ENCODE results near the gene MED13L. TPM values are rescaled to one million over a fixed set of nuclear protein-coding genes. Genes with fewer than 3 reads are reported as not detected.

Gene MED13L
- total RNA-seq, 4 donors from 2014 or later: 153 to 251 (median 194) TPM

DNA sequence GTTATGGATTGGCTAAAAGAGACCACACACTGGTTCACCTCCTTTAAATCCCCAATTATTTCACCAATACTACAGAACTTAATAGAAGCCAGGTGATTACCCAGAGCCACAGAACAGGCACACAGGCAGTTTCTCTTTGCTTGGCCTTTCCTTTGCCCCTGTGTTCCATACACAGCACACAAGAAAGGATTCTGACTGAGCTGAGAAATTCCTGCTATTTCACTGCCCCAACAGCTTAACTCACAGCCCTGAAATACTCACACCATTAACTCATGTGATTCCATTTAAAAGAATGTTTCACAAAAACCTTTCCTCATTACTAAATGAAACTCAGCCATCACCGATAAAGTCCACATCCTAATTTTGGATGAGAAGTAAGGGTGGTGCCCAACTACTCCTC lies 133.6 kb downstream of the MED13L start:
- DNase-seq (ENCODE audit: low spot score): no peak
- TF ChIP-seq, protein P1, sequence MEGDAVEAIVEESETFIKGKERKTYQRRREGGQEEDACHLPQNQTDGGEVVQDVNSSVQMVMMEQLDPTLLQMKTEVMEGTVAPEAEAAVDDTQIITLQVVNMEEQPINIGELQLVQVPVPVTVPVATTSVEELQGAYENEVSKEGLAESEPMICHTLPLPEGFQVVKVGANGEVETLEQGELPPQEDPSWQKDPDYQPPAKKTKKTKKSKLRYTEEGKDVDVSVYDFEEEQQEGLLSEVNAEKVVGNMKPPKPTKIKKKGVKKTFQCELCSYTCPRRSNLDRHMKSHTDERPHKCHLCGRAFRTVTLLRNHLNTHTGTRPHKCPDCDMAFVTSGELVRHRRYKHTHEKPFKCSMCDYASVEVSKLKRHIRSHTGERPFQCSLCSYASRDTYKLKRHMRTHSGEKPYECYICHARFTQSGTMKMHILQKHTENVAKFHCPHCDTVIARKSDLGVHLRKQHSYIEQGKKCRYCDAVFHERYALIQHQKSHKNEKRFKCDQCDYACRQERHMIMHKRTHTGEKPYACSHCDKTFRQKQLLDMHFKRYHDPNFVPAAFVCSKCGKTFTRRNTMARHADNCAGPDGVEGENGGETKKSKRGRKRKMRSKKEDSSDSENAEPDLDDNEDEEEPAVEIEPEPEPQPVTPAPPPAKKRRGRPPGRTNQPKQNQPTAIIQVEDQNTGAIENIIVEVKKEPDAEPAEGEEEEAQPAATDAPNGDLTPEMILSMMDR (IDR thresholded peaks at IDR 0.05): no peak
- peak; percentile 52 for ATAC-seq (ENCODE audit: low FRiP score)

DNA sequence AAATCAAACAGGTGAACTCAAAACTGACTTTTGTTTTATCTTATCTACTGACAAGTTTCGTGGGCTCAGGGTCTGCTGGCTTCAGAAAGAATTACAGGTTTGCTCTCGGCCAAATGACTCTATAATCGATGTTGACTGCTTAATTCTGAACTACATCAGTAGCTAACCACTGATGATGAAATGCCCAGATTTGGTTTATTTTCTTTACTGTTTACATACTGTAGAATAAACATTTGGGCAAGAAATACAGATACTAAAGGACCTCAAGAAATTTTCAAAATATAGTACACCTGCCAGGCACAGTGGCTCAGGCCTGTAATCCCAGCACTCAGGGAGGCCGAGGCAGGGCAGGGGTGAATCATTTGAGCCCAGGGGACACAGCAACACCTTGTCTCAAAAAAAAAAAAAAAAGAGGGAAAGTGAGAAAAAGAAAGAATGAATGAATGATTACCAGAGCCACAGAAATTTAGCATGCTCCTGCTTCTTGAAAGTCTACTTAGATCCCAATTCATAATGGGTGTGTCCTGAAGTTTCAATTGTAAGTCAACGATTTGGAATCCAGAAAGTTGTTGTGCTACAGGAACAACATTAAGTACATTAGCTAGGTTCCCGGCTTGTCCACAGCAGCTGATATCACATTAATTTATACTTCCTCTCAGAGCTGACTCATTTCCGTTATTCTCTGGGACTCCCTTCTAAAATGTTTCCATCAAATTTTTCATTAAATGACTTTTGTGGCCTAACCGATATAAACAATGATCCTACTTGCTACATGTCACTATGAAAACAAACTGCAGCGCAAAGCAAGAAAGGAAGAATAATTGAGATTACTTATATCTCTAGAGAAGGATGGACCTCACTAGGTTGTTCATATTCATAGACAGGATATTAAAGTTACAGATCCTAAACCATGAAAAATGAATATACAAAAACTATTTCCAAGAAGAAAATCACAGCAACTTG lies 134.3 kb downstream of the MED13L start:
- TF ChIP-seq, protein P1 (IDR thresholded peaks at IDR 0.05): no peak
- DNase-seq (ENCODE audit: low spot score): no peak
- peak; percentile 46 for ATAC-seq (ENCODE audit: low FRiP score)

DNA sequence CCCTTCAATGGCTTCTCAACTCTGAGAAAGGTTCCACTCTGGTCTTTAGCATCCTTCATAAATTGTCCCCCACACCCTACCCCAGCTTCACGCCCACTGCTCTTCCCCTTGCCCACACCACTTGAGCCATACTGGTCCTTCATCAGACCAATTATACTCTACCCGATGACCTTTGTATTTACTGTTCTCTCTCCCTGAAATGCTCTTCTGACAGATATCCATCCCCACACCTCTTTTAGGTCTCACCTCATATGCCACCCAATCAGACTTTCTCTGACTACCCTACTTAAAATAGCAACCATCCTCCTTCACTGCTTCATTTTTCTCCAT lies 135.7 kb downstream of the MED13L start:
- TF ChIP-seq, protein P1 (IDR thresholded peaks at IDR 0.05): no peak
- no peak for ATAC-seq (ENCODE audit: low FRiP score)
- no peak for DNase-seq (ENCODE audit: low spot score)

DNA sequence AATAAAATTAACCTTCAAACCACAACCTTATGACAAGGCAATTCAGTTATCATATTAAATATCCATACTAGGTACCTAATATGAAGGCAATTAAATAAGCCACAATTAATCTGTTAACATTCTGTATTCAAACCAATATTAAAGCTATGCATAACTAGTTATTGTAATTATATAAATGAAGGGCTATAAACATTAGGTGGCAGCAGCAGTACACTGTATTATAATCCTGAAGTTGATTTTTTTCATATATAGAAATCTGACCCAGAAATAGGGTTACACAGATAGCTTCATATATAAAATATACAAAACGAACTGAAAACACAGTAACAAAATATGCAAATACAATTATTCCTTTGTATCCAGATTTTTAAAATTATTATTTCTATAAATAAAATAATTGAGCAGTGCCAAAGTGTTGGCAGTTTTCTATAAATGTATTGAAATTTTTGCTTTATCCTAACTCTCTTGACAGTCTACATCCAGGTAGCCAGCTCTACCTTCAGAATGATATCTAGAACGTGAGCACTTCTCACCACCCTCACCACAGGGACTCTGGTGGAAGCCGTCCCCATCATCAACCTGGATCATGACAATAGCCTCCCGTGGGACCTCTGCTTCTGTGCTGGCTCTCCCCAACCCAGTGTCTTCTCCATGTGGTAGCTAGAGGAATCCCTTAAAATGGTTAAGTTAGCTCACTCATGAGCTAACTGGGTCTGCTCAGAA lies 136.2 kb downstream of the MED13L start:
- ATAC-seq (ENCODE audit: low FRiP score): no peak

DNA sequence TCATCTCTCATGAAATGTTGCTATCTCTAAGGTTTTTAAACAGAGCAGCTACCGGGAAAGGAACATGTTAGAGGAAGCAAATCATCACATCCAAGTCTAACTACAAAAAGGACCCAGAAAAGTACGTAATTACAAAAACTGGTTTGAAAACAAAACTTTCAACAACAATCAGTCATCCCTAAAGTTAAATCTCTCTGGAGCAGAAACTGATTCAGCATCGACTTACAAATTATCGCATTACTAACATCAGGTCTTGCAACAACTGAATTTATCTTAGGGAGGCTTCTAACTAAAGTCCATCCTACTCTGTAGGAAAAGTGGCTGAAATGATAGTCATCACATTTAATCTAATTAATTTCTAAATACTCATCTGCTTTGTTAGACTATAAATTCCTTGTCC lies 137.0 kb downstream of the MED13L start:
- DNase-seq (ENCODE audit: low spot score) (no peak), ATAC-seq (ENCODE audit: low FRiP score) (peak; percentile 50)
- TF ChIP-seq, protein P1 (IDR thresholded peaks at IDR 0.05): no peak

More for the DNA sequence above, 136.2 kb downstream of the MED13L start:
- TF ChIP-seq, protein P1 (IDR thresholded peaks at IDR 0.05): no peak
- DNase-seq (ENCODE audit: low spot score): no peak

DNA sequence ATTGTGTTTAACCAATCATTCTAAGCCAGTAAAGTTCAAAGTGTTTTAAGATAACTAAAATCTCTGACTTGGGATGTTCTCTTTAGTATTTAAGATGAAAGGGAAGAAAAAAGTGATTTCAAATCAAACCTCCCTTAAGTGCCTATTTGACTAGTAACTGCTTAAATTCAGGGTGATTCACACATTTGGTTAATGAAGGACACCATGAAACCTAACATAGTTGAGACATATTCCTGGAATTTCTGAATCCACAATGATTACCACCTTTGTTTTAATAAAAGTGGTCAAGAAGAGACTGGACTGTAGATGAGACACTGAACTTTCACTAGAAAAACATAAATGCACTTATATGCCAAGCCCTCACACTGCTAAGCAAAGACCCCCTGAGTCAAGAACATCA lies 138.7 kb downstream of the MED13L start:
- DNase-seq (ENCODE audit: low spot score): no peak
- ATAC-seq (ENCODE audit: low FRiP score): peak; percentile 26
- TF ChIP-seq, protein P1 (IDR thresholded peaks at IDR 0.05): no peak

Data from omental fat pad (tissue), 4 donors.